K562 (cell line): ENCODE data around the gene RALY. TPM values are rescaled to one million over a fixed set of nuclear protein-coding genes. Genes with fewer than 3 reads are reported as not detected.

ENCODE experiments used
- ADNP ChIP-seq: fragments of 200-800 bp; sonication (Bioruptor generic); IDR thresholded peaks from 2 replicates; pipeline ENCODE4 v1.6.1; 2016; ENCODE audit warnings: missing genetic modification characterization, missing compliant biosample characterization
- ARID2 ChIP-seq: fragments of 450-650 bp; IDR thresholded peaks from 2 replicates; pipeline ENCODE4 v1.6.1; 2017; ENCODE audit warnings: antibody characterized with exemption, mild to moderate bottlenecking
- ATF7 ChIP-seq: fragments of 450-650 bp; IDR thresholded peaks from 2 replicates; pipeline ENCODE4 v1.7.1; 2014; ENCODE audit warnings: mild to moderate bottlenecking, moderate library complexity
- CTCFL ChIP-seq: IDR thresholded peaks from 2 replicates; pipeline ENCODE4 v1.6.1; 2011; ENCODE audit warnings: borderline replicate concordance, low read depth, mild to moderate bottlenecking, moderate library complexity, low read length; ENCODE audit not compliant: insufficient read depth, poor library complexity, severe bottlenecking
- HCFC1 ChIP-seq: IDR thresholded peaks from 2 replicates; pipeline ENCODE4 v1.6.1; 2012; ENCODE audit warnings: low read depth, low read length, improper control_type of control experiment
- NCOR1 ChIP-seq: fragments of 450-650 bp; IDR thresholded peaks from 2 replicates; pipeline ENCODE4 v1.6.1; 2016; ENCODE audit warnings: mild to moderate bottlenecking, moderate library complexity
- REST ChIP-seq, 2 experiments: fragments of 450-650 bp; formaldehyde crosslinking in 1 of 2; IDR thresholded peaks; 2 replicates each; pipeline versions ENCODE4 v1.4.0 to v1.6.1; 2014 to 2020; ENCODE audit warnings: mild to moderate bottlenecking in 2 of 2, borderline replicate concordance in 1 of 2, low read depth in 1 of 2
- TCF3 ChIP-seq: sonication (generic); formaldehyde crosslinking; IDR thresholded peaks from 2 replicates; pipeline ENCODE4 v1.4.0; 2020; ENCODE audit warnings: mild to moderate bottlenecking, missing genetic modification reagents
- ZNF121 ChIP-seq: sonication (generic); formaldehyde crosslinking; conservative IDR thresholded peaks from 2 replicates; pipeline ENCODE4 v1.8.0; 2022; ENCODE audit warnings: missing genetic modification reagents
- ZNF384 ChIP-seq: IDR thresholded peaks from 2 replicates; pipeline ENCODE4 v1.6.1; 2012; ENCODE audit warnings: low read depth, low read length, improper control_type of control experiment
- polyA plus RNA-seq, 8 experiments: library from polyadenylated mRNA; depleted of rRNA in 4 of 8; stranded (reverse) in 5 of 8; unstranded in 3 of 8; fragments of >200 nt; fragmentation: Nextera tagmentation in 2 of 8; fragmentation: Illumina TruSeq in 1 of 8; extraction: Ambion mirVana in 2 of 8; extraction: Trizol in 1 of 8; gene quantifications; 2 replicates each; pipeline versions ENCODE4 v1.2.1 to v1.2.3, GENCODE V29; 2011 to 2014; ENCODE audit warnings: inconsistent platforms in 1 of 8, missing spikeins in 1 of 8
- total RNA-seq, 7 experiments: library from RNA; depleted of rRNA in 6 of 7; stranded (reverse); fragments of >200 nt in 6 of 7; fragmentation: Illumina TruSeq in 2 of 7; extraction: Trizol in 2 of 7; gene quantifications; 2 replicates each; pipeline versions ENCODE4 v1.2.1 to v1.2.3, GENCODE V29; 2011 to 2021; ENCODE audit warnings: low replicate concordance in 1 of 7
- TF ChIP-seq, protein P1 (sequence below): sonication (generic); formaldehyde crosslinking; IDR thresholded peaks from 2 replicates; pipeline ENCODE4 v1.5.0; 2020; ENCODE audit warnings: missing genetic modification reagents
- TF ChIP-seq, protein P2 (sequence below), 2 experiments: fragments of 450-650 bp; conservative IDR thresholded peaks; 2 replicates each; pipeline ENCODE4 v1.6.1; 2017; ENCODE audit warnings: mild to moderate bottlenecking in 2 of 2, moderate library complexity in 2 of 2

RALY gene
- total and polyA plus RNA-seq, 9 of the 15 experiments (the other 6 are each of a cell fraction or from before 2014, with no cell fraction given) = 0.80 to 207 (median 128) TPM

GRCh38 chr20:33947709-33948295 is 45.9 kb upstream of the RALY start (continued):
- TF ChIP-seq, protein P1, sequence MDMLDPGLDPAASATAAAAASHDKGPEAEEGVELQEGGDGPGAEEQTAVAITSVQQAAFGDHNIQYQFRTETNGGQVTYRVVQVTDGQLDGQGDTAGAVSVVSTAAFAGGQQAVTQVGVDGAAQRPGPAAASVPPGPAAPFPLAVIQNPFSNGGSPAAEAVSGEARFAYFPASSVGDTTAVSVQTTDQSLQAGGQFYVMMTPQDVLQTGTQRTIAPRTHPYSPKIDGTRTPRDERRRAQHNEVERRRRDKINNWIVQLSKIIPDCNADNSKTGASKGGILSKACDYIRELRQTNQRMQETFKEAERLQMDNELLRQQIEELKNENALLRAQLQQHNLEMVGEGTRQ = no peak
- no peak for TF ChIP-seq ADNP (tag)
- 0 out of 2 replicates have a peak, but pooled peaks have one; percentile 15 for TF ChIP-seq ZNF384
- peak; percentile 12 for TF ChIP-seq CTCFL
- TF ChIP-seq ARID2 = peak; percentile 20; the same call in 1 of the 2 replicates
- TF ChIP-seq REST (IDR thresholded peaks at IDR 0.05; ENCODE audit: borderline replicate concordance) = peak; percentile 89
- no peak for TF ChIP-seq REST (CRISPR knock-in tag; IDR thresholded peaks at IDR 0.05; ENCODE audit: low read depth)
- TF ChIP-seq TCF3 (CRISPR knock-in tag) = 0 out of 2 replicates have a peak, but pooled peaks have one; percentile 29
- no peak for TF ChIP-seq NCOR1
- peak; percentile 45; the same call in 1 of the 2 replicates for TF ChIP-seq HCFC1
- TF ChIP-seq, protein P2, sequence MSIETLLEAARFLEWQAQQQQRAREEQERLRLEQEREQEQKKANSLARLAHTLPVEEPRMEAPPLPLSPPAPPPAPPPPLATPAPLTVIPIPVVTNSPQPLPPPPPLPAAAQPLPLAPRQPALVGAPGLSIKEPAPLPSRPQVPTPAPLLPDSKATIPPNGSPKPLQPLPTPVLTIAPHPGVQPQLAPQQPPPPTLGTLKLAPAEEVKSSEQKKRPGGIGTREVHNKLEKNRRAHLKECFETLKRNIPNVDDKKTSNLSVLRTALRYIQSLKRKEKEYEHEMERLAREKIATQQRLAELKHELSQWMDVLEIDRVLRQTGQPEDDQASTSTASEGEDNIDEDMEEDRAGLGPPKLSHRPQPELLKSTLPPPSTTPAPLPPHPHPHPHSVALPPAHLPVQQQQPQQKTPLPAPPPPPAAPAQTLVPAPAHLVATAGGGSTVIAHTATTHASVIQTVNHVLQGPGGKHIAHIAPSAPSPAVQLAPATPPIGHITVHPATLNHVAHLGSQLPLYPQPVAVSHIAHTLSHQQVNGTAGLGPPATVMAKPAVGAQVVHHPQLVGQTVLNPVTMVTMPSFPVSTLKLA (conservative IDR thresholded peaks at IDR 0.05) = 0 out of 4 replicates have a peak, but pooled peaks of 1 of the 2 experiments have one; percentile 27
- 0 out of 2 replicates have a peak, but pooled peaks have one; percentile 31 for TF ChIP-seq ATF7
- TF ChIP-seq ZNF121 (CRISPR knock-in tag) = no peak
